ENCODE measurements around the gene TMEM208.

The TMEM208 gene

DNA sequence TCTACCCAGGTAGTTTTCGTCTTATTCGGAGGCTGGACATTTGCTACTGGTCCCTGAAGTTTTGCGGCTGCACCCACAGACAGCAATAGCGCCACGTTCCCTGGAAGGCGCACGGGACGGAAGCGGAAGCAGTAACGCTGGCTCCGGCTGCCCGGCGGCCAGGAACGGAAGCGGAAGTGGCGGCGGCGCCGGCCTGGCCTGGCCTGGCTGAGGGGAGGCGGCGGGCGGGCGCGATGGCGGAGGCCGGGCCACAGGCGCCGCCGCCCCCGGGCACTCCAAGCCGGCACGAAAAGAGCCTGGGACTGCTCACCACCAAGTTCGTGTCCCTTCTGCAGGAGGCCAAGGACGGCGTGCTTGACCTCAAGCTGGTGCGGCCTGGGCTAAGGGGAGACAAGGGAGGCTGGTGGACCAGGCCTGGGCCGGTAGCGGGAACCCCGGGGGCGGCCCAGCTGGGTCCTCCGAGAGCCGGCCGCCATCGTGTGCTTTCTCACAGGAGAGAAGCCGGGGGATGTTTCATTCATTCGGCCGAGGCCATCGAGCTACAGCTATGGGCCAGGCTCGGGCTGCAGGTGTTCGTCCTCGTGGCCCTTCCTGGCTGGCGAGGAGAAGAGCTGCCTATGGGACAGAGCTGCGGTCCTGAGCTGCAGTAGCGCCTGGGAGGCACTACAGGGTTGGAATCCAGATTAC is 34.8 kb upstream of the TMEM208 start, which contains the start of gene E2F4:
Gene E2F4, plus strand, starts transcription at position 161 of the 687 bp plus-strand sequence. Its CDS starts 73 bp downstream, at position 234.
- DNase-seq = peak; percentile 78

GRCh38 chr16:67192781-67193361 is 34.1 kb upstream of the TMEM208 start:
- no peak for DNase-seq

- no peak for DNase-seq
These were observed 33.4 kb upstream of the TMEM208 start for GRCh38 chr16:67193536-67193935.

- no peak for DNase-seq
These were observed 32.7 kb upstream of the TMEM208 start for GRCh38 chr16:67194260-67194659.

DNA sequence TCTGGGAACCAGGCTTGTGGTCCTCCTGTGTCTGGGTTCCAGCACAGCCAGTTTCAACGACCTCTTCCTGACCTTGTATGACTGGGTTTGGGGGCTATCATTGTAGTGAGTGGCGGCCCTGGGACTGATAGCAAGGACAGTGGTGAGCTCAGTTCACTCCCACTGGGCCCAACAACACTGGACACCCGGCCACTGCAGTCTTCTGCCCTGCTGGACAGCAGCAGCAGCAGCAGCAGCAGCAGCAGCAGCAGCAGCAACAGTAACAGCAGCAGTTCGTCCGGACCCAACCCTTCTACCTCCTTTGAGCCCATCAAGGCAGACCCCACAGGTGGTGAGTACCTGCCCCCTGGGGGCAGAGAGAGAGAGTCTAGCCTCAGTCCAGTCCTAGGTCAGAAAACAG is 31.3 kb upstream of the TMEM208 start:
- DNase-seq = no peak

DNA sequence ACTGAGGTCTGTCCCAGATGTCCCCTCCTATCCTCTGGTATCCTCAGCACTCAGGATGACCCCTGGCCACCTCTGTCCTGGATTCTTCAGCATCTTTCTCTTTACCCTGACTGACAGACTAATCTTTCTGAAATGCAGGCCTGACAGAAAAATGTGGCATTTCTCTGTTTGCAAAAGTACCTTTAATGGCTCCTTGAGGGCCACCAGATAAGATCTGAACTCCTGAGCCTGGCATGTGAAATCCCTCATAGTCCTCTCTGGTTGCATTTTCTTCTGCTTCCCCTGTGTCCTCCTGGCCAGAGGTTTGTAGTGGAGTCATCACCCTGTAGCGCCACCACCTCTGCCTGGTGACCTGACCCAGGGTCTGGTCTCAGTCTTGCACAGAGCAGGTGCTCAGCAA is 30.0 kb upstream of the TMEM208 start:
- no peak for DNase-seq

GRCh38 chr16:67197704-67198103 is 29.2 kb upstream of the TMEM208 start:
- no peak for DNase-seq

DNA sequence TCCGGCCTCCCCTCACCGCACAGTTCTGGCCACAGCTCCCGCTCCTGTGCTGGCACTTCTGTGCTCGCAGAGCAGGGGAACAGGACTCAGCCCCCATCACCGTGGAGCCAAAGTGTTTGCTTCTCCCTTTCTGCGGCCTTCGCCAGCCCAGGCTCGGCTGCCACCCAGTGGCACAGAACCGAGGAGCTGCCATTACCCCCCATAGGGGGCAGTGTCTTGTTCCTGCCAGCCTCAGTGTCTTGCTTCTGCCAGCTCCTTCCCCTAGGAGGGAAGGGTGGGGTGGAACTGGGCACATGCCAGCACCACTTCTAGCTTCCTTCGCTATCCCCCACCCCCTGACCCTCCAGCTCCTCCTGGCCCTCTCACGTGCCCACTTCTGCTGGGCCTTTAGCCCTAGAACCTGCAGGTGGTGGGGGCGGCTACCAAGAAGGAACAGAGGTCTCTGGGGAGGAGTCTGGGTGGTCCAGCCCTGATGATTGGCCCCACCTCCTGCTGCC is 28.6 kb upstream of the TMEM208 start:
- no peak for DNase-seq

DNA sequence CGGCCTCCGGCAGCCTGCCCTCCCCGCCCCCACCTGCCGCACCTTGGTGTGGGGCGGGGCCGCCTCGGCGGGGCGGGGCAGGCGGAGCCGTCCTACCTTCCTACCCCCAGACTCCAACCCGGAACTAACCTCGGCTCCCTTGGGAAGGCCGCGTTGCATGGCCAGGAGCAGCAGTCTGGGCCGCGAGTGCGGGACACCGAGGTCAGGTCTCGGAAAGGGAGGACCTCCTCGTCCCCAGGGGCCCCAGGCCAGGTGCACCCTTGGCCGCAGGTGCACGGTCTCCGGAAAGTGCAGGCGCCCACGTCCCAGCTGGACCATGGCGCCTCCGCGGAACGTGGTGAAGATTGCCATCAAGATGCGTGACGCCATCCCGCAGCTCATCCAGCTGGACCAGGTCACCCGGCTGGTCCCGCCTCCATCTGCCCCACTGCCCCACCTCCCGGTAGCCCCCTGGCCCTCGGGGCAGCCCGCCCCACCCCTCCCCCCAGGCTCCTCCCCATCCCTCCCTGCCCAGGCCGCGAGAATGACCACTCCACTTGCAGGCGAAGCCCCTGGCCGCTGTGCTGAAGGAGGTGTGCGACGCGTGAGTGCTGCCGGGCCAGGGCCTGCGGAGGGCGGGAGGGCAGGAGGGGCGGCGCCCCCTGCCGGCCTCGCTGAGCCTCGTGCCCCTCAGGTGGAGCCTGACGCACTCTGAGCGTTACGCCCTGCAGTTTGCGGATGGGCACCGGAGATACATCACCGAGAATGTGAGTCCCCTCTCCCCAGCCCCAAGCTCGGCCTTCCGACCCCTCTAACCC is 27.7 kb upstream of the TMEM208 start, which contains the start of gene ELMO3:
Gene ELMO3, plus strand, starts transcription at position 121 of the 797 bp plus-strand sequence. Its CDS starts 196 bp downstream, at position 317.
- DNase-seq = no peak

- DNase-seq = no peak
These were observed 27.1 kb upstream of the TMEM208 start for GRCh38 chr16:67199808-67200198.

DNA sequence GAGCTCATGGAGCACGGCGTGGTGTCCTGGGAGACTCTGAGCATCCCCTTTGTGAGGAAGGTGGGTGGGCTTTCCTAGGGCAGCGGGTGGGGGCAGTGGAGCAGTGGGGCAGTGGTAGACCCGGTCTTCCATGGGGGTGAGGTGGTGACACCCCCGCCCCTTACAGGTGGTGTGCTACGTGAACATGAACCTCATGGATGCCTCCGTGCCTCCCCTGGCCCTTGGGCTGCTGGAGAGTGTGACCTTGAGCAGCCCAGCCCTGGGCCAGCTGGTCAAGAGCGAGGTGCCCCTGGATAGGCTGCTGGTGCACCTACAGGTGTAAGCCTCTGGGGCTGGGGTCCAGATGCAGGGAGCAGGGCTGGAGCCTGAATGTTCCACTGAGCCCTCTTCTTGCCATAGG is 26.4 kb upstream of the TMEM208 start:
- DNase-seq = no peak

DNA sequence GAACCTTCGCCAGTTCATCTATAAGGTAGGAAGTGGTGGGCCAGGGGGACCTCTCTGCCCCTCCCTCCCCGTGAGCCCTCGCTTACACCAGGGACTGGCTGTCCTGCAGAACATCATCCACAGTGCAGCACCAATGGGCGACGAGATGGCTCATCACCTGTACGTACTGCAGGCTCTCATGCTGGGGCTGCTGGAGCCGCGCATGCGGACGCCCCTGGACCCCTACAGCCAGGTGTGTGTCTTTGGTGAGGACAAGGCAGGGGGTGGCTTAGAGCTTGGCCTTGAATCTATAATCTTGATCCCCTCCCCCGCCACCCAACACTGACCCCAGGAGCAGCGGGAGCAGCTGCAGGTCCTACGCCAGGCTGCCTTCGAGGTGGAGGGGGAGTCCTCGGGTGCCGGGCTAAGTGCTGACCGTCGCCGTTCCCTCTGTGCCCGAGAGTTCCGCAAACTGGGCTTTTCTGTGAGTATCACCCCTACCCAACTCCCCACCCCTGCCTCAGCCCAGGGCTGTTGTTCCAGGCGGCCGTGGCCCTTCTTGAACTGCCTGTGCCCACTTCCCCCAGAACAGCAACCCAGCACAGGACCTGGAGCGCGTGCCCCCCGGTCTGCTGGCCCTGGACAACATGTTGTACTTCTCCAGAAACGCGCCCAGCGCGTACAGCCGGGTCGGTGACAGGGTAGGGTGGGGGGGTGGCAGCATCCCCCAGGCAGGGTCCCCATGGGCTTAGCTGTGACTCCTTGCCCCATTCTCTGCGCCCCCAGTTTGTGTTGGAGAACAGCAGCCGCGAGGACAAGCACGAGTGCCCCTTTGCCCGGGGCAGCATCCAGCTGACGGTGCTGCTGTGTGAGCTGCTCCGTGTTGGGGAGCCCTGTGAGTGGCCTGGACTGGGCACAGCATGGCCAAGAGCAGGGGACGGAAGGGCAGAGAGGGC is 25.3 kb upstream of the TMEM208 start:
- DNase-seq = no peak

GRCh38 chr16:67202426-67202825 is 24.5 kb upstream of the TMEM208 start:
- no peak for DNase-seq

- no peak for DNase-seq
These were observed 23.9 kb upstream of the TMEM208 start for GRCh38 chr16:67202956-67203493.

DNA sequence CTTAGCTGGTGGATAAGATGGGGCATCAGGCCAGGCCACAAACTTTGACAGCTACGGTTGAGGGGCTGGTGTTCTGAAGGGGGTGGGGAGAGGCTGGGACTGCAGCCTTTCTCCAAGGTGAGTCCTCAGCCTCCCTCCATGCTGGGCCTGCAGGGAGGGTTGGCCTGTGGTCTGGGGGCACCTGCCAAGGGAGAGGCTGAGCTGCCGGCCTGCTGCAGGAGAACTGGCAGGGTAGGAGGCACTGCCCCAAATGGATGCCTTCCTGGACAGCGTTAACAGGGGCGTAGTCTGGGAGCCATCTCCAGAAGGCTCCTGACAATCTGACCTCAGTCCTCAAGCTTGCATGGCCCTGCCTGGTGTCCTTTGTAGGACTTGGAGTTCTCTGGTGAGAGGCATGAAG is 22.9 kb upstream of the TMEM208 start:
- DNase-seq = no peak

GRCh38 chr16:67206129-67206837 is 20.6 kb upstream of the TMEM208 start:
- DNase-seq = no peak

DNA sequence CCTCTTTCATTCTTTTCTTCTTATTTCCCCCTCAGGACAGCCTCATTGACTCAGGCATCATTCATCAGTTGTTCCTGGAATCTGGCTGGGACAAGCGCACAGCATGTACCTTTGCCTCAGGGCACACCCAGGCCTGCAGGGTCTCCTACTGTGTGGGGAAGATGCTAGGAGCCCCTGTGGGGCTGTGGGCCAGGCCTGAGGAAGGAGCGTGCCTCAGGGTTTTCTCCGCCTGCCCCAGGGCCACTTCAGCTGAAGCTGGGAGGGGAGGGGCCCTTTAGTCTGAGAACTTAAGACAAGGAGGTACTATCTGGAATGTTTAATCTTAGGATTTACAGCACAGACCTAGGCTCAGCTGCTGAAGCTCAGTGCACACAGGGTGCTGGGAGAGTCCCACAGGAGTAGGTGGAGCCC is 20.1 kb upstream of the TMEM208 start:
- no peak for DNase-seq

- DNase-seq = no peak
These were observed 19.5 kb upstream of the TMEM208 start for GRCh38 chr16:67207249-67208091.

- DNase-seq = no peak
These were observed 18.6 kb upstream of the TMEM208 start for GRCh38 chr16:67208154-67208896.

DNA sequence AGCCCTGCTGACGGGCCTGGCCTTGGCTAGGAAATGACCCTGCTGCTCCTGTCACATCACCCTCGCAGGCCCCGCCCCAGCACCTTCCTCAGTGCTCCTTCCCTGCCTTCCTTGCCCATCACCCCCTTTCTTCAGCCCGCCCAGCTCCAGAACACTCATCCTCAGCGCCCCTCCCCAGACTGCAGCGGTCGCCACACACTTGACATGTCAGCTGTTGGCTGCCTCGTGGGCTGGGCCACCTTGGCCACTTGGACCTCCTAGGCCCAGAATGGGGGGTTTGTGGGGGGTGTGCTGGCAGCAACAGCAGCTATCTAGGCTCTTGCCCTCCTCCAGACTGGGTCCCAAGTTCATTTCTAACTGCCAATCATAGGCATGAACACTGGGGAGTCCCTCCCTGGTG is 17.4 kb upstream of the TMEM208 start:
- no peak for DNase-seq
